H9 (cell line): ENCODE data around the gene ZDHHC3. TPM values are rescaled to one million over a fixed set of nuclear protein-coding genes. Genes with fewer than 3 reads are reported as not detected.

Source experiments
- DNase-seq: peaks from one replicate; pipeline ENCODE4 v3.0.0-alpha.2; 2017
- H2AFZ ChIP-seq: one replicate; pipeline ENCODE4 v1.6.1; 2013; ENCODE audit warnings: mild to moderate bottlenecking, low read length, control low read depth, moderate library complexity
- H2AK5ac ChIP-seq: 2 replicates; pipeline ENCODE4 v1.6.1; 2013; ENCODE audit warnings: low read length, control low read depth, mixed read lengths; ENCODE audit not compliant: insufficient read length
- H2BK120ac ChIP-seq: one replicate; pipeline ENCODE4 v1.6.1; 2013; ENCODE audit warnings: low read depth, mild to moderate bottlenecking, low read length, control low read depth, inconsistent platforms; ENCODE audit not compliant: poor library complexity, severe bottlenecking
- H2BK12ac ChIP-seq: 2 replicates; pipeline ENCODE4 v1.6.1; 2013; ENCODE audit warnings: low read length, control low read depth, mixed read lengths, low read depth; ENCODE audit not compliant: insufficient read length
- H2BK15ac ChIP-seq: 2 replicates; pipeline ENCODE4 v1.6.1; 2013; ENCODE audit warnings: low read depth, low read length, control low read depth
- H2BK20ac ChIP-seq: one replicate; pipeline ENCODE4 v1.6.1; 2013; ENCODE audit warnings: low read depth, mild to moderate bottlenecking, low read length, control low read depth, inconsistent platforms; ENCODE audit not compliant: poor library complexity, severe bottlenecking
- H2BK5ac ChIP-seq: 2 replicates; pipeline ENCODE4 v1.6.1; 2013; ENCODE audit warnings: low read length, control low read depth, mixed read lengths; ENCODE audit not compliant: insufficient read length
- H3K14ac ChIP-seq: 2 replicates; pipeline ENCODE4 v1.6.1; 2013; ENCODE audit warnings: low read length, control low read depth; ENCODE audit not compliant: insufficient read depth
- H3K18ac ChIP-seq: 2 replicates; pipeline ENCODE4 v1.6.1; 2013; ENCODE audit warnings: low read depth, mild to moderate bottlenecking, mixed read lengths, low read length, control low read depth; ENCODE audit not compliant: insufficient read length
- H3K23ac ChIP-seq: 2 replicates; pipeline ENCODE4 v1.6.1; 2013; ENCODE audit warnings: low read length, control low read depth, mixed read lengths, low read depth; ENCODE audit not compliant: insufficient read length
- H3K23me2 ChIP-seq: 2 replicates; pipeline ENCODE4 v1.6.1; 2013; ENCODE audit warnings: low read depth, mild to moderate bottlenecking, mixed read lengths, low read length, control low read depth; ENCODE audit not compliant: insufficient read length, poor library complexity, severe bottlenecking
- H3K27ac ChIP-seq: 2 replicates; pipeline ENCODE4 v1.5.1; 2013; ENCODE audit warnings: low read length, control low read depth, mixed read lengths, low read depth; ENCODE audit not compliant: insufficient read length
- H3K27me3 ChIP-seq: 2 replicates; pipeline ENCODE4 v1.6.1; 2013; ENCODE audit warnings: low read length, control low read depth, inconsistent platforms; ENCODE audit not compliant: insufficient read depth
- H3K4ac ChIP-seq: 2 replicates; pipeline ENCODE4 v1.6.1; 2013; ENCODE audit warnings: low read depth, mild to moderate bottlenecking, control low read depth, inconsistent platforms, low read length, moderate library complexity
- H3K4me1 ChIP-seq: 2 replicates; pipeline ENCODE4 v1.6.1; 2013; ENCODE audit warnings: low read length, control low read depth, inconsistent platforms; ENCODE audit not compliant: insufficient read depth
- H3K4me2 ChIP-seq: 2 replicates; pipeline ENCODE4 v1.6.1; 2013; ENCODE audit warnings: low read length, control low read depth, mixed read lengths; ENCODE audit not compliant: insufficient read length, insufficient read depth
- H3K56ac ChIP-seq: 2 replicates; pipeline ENCODE4 v1.6.1; 2013; ENCODE audit warnings: low read depth, mild to moderate bottlenecking, mixed read lengths, low read length, control low read depth; ENCODE audit not compliant: insufficient read length
- H3K79me1 ChIP-seq: 2 replicates; pipeline ENCODE4 v1.6.1; 2013; ENCODE audit warnings: low read depth, mild to moderate bottlenecking, moderate library complexity, low read length, control low read depth, inconsistent platforms; ENCODE audit not compliant: insufficient read depth, poor library complexity, severe bottlenecking
- H3K79me2 ChIP-seq: 2 replicates; pipeline ENCODE4 v1.6.1; 2013; ENCODE audit warnings: low read length, control low read depth, inconsistent platforms; ENCODE audit not compliant: insufficient read depth
- H3K9ac ChIP-seq: 2 replicates; pipeline ENCODE4 v1.6.1; 2013; ENCODE audit warnings: low read length, control low read depth, mixed read lengths; ENCODE audit not compliant: insufficient read length; ENCODE audit errors: extremely low read depth
- H3K9me3 ChIP-seq: one replicate; pipeline ENCODE4 v1.6.1; 2013; ENCODE audit warnings: low read depth, low read length, inconsistent platforms; ENCODE audit not compliant: control insufficient read depth
- H3T11ph ChIP-seq: one replicate; pipeline ENCODE4 v1.6.1; 2013; ENCODE audit warnings: mild to moderate bottlenecking, low read length, control low read depth, inconsistent platforms
- H4K20me1 ChIP-seq: one replicate; pipeline ENCODE4 v1.6.1; 2013; ENCODE audit not compliant: control insufficient read depth, insufficient read length, insufficient read depth
- H4K5ac ChIP-seq: 2 replicates; pipeline ENCODE4 v1.6.1; 2013; ENCODE audit warnings: low read depth, mild to moderate bottlenecking, mixed read lengths, low read length, control low read depth; ENCODE audit not compliant: insufficient read length
- H4K8ac ChIP-seq: replicated peaks from 2 replicates; pipeline ENCODE4 v1.6.1; 2013; ENCODE audit warnings: low read length, control low read depth, mixed read lengths, low read depth; ENCODE audit not compliant: insufficient read length
- H4K91ac ChIP-seq: 2 replicates; pipeline ENCODE4 v1.6.1; 2013; ENCODE audit warnings: low read depth, mild to moderate bottlenecking, moderate library complexity, mixed read lengths, low read length, control low read depth; ENCODE audit not compliant: insufficient read length
- H3K27ac Mint-ChIP-seq, 3 experiments: 2 replicates in 2 of 3; 3 replicates in 1 of 3; pipeline ENCODE4 v1.8.0; 2020 to 2021; ENCODE audit warnings: mixed read lengths in 3 of 3, mild to moderate bottlenecking in 1 of 3, moderate library complexity in 1 of 3
- H3K27me3 Mint-ChIP-seq: 2 replicates; pipeline ENCODE4 v1.8.0; 2021; ENCODE audit warnings: low read depth, mild to moderate bottlenecking, moderate library complexity, mixed read lengths
- H3K36me3 Mint-ChIP-seq, 3 experiments: 2 replicates in 2 of 3; 3 replicates in 1 of 3; pipeline ENCODE4 v1.8.0; 2020 to 2021; ENCODE audit warnings: low read depth in 3 of 3, mixed read lengths in 3 of 3; ENCODE audit not compliant: insufficient read depth in 1 of 3
- H3K4me1 Mint-ChIP-seq, 2 experiments: 2 replicates each; pipeline ENCODE4 v1.8.0; 2020; ENCODE audit warnings: mixed read lengths in 2 of 2
- H3K4me3 Mint-ChIP-seq, 2 experiments: 2 replicates in 1 of 2; 3 replicates in 1 of 2; pipeline ENCODE4 v1.8.0; 2020 to 2021; ENCODE audit warnings: mild to moderate bottlenecking in 2 of 2, mixed read lengths in 2 of 2, moderate library complexity in 1 of 2
- H3K9me3 Mint-ChIP-seq, 2 experiments: 2 replicates in 1 of 2; 3 replicates in 1 of 2; pipeline ENCODE4 v1.8.0; 2020; ENCODE audit warnings: mild to moderate bottlenecking in 2 of 2, mixed read lengths in 2 of 2, moderate library complexity in 1 of 2
- CTCF ChIP-seq: fragments of 200-600 bp; sonication (generic); conservative IDR thresholded peaks from 3 replicates; pipeline ENCODE4 v1.8.0; 2021; ENCODE audit warnings: antibody characterized with exemption, mild to moderate bottlenecking
- WGBS: extraction: QIAGEN DNeasy Blood & Tissue Kit; methylation state at CpG from one replicate; pipeline ENCODE4 v1.1.7; 2013; ENCODE audit warnings: missing lambda C conversion rate, low lambda C conversion rate, mixed read lengths; ENCODE audit not compliant: insufficient read length; ENCODE audit errors: extremely low coverage; 5-methylcytosine and 5-hydroxymethylcytosine counted together
- total RNA-seq: library from RNA; stranded (reverse); gene quantifications from 2 replicates; pipeline ENCODE4 v1.2.1, GENCODE V29; 2021

ZDHHC3 gene
- total RNA-seq, 1 experiment from 2014 or later: 71.3 TPM

GRCh38 chr3:44926921-44927320, 49.1 kb downstream of the ZDHHC3 start:
- Histone ChIP-seq H3K79me1 (no peaks in the 10 kb centered on the region), H3T11ph (no peak overlapping the region), H3K14ac (no peak overlapping the region), H3K4me1 (no peaks in the 10 kb centered on the region), H4K20me1 (no peaks in the 10 kb centered on the region), H3K27me3 (no peaks in the 10 kb centered on the region), H3K9me3 (no peaks in the 10 kb centered on the region), H4K8ac (no peak overlapping the region), H3K79me2 (no peaks in the 10 kb centered on the region), H2BK120ac (no peak overlapping the region), H3K27ac (no peak overlapping the region), H3K23me2 (no peaks in the 10 kb centered on the region), H3K9ac (no peak overlapping the region), H2BK20ac (no peak overlapping the region), H4K91ac (no peak overlapping the region), H3K4ac (no peak overlapping the region), H2AK5ac (no peak overlapping the region), H2BK5ac (no peak overlapping the region), H2BK15ac (no peak overlapping the region), H2BK12ac (no peak overlapping the region), H2AFZ (no peak overlapping the region), H3K18ac (no peak overlapping the region), H3K4me2 (no peak overlapping the region), H3K23ac (no peak overlapping the region), H4K5ac (no peak overlapping the region), H3K56ac (no peak overlapping the region)
- no peaks in the 10 kb centered on the region for H3K9me3 Mint-ChIP-seq
- no CpG with 5 or more reads among the region's 7 CpGs for WGBS
- no peak overlapping the region for H3K4me3 Mint-ChIP-seq
- peaks cover 18 to 47% (median 46%) of the 10 kb centered on the region in 3 experiments; a peak in 6 of 7 replicates for H3K36me3 Mint-ChIP-seq
- TF ChIP-seq CTCF: no peak
- no peaks in the 10 kb centered on the region for H3K27me3 Mint-ChIP-seq
- peaks cover 1 to 2% of the 10 kb centered on the region in 2 experiments for H3K4me1 Mint-ChIP-seq
- H3K27ac Mint-ChIP-seq: peak overlapping the region in 1 of 3 experiments; percentile 47; a peak in 1 of 7 replicates
- DNase-seq: no peak
